Fibroblast of skin of back (primary cell): ENCODE data around the gene RASAL2.

Experiments
- DNase-seq: peaks from one replicate; pipeline ENCODE4 v3.0.0-alpha.2; 2013

The RASAL2 gene

DNA sequence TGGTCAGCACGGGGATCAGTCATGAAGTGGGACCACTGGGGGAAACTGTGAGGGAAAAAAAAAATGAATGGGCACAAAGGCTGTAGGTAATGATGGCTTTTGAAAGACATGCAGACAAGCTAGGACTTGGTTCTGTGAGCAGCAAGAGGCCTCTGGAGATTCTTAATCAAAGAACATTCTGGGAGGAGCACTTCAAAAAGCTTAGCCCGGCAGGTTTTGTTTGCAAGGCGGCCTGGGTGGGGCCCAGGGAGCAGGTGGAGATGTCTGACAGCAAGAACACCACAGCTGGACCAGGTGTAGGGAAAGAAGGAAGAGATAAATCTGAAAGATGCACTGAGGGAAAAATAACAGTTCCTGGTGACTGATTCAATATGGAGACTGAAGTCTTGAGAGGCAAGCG is 425.0 kb downstream of the RASAL2 start:
- no peak for DNase-seq

DNA sequence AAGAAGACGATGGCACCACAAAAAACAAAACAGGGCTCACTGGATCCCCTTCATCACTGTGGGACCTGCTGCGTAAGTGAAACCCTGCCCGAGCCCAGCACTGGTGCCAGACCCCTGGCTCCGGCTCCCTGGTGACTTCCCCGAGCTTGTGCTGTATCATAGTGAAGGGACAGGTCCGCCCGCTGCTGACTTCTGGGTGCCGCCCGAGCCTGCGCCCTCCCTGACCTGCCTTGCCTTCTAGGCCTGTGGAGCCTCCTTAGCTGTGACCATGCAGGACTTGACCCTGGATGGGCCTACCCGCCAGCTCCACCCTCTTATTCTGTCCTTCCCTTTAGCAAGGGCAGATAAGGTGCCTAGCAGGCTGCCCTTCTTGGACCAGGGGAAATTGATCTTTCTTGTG is 426.9 kb downstream of the RASAL2 start:
- no peak for DNase-seq

DNA sequence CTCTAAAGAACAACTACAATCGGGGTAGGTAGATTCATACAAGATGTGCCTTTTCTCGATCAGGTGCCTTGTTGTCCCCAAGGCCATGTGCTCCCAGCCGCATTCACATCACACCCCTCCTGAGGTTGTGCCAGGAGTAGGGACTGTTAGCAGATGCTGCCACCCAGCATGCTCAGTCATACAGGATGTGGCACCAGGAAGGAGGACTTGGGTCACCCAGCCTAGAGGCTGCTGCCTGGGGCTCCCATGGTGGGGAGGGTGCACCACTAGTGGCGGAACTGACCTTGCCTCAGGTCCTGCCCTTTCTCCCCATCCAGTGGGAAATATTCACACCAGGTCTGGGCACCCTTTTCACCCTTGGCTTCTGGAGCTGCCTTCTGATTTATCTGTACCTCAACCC is 427.3 kb downstream of the RASAL2 start:
- no peak for DNase-seq

DNA sequence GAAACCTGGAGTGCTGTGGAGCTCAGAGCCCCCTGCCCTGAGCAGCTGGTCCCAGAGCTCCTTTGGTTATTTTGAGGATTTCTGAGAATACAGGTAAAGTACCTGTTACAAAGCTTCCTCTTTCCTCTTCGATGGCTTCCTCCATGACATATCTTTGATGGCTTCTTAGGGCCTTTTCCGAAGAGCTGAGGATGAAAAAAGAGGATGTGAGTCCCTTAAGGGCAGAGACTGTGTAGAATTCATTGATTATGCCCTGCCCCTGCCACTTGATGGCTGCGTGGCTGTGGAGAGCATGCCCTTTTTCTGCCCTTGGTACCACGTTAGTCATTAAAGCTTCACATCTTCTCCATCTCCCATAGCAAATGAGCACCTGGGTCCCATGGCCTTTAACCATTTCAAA is 433.2 kb downstream of the RASAL2 start:
- DNase-seq = no peak

DNA sequence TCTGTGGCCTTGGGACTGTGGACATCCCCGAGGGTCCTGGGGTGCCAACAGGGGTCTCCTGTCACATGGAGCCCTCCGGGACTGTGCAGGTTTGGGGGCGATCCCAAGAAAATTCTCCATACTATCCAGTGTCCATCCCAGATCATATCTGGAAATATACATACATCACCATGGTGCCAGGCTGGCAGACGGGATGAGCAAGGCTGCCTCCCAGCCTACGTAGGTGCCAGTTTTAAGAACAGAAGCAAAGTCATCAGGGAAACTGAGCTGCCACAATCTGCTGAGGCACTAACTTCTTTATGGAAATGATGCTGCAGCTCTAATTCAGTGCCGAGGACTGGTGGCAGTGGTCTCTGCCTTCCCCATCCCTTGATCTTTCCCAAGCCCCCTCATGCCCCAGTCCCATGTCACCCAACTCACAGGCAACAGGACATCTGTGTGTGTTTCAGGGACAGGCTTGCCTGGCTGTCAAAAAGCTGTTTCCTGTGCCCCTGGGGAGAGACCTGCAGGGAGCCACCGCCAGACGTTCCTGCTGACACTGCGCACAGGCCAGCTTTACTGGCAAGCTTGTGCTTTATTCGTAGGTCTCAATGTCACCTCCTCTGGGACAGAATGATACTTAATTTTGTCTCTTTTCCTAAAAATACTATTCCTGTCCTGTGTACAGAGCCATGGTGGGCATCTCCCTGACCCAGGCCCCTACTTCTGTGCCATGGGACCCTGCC is 434.5 kb downstream of the RASAL2 start:
- DNase-seq = no peak

DNA sequence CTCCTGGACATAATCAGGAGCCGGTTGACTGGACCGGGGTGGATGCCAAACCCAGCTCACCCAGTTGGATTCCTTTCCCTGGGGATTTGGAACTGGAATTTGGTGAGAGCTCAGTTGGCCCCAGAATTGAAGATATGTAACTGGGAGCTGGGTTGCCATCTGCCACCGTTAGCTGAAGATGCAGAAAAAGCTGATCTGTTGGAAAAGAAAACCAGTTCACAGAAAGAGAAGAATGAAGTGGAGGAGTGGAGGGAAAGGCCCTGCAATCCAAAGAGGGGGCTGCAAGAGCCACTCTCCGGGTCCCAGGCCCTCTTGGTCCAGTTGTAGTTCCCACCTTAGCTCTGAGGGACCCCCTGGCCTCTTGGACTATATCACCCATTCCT is 435.0 kb downstream of the RASAL2 start:
- no peak for DNase-seq

DNA sequence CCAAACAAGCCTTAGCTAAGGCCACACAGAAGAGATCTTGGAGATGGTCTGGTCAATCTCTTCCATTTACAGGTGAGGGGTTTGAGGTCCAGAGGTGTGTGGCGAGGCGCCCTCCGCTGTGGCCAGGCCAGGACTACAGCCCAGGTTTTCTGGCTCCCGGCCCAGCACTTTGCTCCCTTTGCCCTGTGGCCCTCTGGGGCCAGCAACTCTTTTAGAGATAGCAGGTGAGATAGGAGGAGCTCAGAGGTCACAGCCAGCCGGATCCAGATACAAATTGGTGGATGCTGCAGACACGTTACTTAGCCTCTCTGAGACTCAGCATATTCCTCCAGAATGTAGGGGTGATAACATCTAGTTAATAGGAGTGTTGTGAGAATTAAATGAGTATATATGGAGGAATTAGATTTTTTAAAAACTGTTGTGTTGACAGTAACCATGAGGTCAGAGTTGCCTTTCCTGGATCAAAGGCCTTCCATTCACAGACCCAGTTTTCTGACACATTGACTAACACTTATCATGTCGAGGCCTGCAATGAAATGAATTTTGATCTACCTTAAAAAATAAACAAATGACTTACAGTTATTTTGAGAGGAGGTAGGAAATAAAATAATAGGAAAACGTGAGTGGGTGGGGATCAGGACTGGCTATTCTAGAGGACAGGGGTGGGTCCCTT is 435.6 kb downstream of the RASAL2 start:
- no peak for DNase-seq

DNA sequence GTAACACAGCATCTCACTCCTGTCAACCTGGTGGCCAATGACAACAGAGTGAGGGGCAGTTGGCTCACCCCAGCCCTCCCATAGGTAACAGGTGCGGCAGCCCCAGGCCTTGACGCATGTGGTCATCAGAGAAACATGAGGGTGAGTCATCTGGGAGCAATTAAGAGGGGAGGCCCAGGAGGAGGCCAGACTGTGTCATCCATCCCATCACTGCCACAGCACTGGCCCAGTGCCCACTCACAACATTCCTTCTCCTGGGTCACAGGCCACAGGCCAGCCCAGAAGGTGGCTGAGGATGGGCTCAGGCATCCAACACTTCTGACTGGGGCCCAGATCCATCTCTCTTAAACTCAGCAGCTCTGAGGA is 436.1 kb downstream of the RASAL2 start:
- peak; percentile 84 for DNase-seq

DNA sequence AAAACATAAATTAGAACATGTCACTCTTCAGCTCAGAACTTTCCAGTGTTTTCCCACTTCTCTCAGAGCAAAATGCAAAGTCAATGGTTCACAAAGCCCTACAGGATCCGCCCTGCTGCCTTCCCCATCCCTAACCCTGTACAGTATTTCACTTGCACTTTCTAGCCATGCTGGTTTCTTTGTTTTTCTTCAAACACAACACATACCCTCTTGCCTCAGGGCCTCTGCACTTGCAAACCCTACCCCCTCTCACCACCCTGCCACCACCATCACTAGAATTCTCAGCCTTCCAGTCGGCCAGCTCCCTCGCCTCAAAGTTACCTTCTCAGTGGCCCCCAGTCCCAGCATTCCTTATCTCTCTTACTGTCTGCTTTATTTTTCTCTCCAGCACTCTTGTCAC is 436.6 kb downstream of the RASAL2 start:
- DNase-seq = no peak

DNA sequence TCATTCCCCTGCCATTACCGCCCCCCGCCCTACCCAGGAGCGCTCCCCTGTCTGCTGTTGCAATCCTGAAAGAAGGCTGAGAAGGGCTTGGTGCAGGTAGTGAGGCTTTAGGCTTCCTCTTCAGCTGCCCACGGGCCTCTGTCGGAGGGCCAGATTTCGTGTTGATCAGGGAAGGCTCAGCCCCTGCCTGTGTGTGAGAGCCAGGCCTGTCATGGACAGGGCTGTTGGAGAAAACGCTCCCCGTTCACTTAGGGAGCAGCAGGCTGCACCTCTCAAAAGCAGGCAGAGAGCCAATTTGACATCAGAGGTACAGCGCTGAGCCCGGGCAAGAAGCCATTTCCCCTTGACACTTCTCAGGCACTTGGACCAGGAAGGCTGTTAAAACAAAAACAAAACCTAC is 438.0 kb downstream of the RASAL2 start:
- DNase-seq = no peak

DNA sequence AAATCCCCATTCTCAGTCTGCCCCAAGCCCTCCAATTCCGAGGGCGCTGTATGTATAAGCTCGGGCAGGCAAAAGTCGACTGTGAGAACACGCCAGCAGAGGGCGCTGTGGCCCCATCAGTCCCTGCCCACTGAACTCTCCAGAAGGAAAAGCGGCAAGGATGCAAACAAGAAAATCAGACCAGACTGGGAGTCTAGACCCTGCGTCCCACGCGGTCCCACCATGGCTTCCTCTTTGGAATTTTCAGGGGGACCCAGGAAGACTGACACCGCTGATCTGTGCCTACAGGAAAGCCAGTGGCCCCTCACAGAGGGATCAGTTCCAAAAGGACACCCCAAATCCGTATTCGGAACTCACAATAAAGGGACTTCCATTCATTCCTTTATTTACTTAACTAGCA is 438.5 kb downstream of the RASAL2 start:
- peak; percentile 74 for DNase-seq

DNA sequence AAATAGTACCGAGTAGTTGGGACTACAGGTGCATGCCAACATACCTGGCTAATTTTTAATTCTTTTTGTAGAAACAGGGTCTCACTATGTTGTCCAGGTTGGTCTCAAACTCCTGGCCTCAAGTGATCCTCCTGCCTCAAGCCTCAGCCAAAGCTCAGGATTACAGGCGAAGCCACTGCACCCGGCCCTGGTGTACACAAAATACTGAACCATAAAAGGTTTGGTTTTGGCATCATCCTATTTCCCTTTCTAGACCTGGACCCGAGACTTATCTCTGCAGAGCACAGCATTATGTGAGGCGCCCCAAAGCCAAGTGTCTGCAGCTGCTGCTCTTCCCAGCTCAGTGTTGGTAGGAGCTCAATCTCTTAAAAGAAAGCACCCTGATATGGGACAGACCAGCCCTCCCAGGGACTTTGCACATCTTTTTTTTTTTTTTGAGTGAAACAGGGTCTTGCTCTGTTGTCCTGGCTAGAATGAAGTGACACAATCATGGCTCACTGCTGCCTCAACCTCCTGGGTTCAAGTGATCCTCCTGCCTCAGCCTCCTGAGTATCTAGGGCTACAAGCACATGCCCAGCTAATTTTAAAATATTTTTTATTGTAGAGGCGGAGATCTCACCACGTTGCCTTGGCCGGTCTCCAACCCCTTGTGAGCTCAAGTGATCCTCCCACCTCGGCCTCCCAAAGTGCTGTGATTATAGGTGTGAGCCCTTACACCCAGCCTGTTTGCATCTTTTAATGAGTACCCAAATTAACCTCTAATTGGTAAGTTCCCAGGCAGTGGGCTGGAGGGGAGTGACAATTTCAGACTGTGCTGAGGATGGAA is 439.4 kb downstream of the RASAL2 start:
- no peak for DNase-seq
